HG02642 (cell line): ENCODE results near the gene MPIG6B.
A peak's percentile ranks its signal among the peaks of the same experiment; 100 is the strongest.

ENCODE experiments used
- ATAC-seq: cut with Tn5 transposase; IDR thresholded peaks from one replicate; pipeline ENCODE4 v1.9.1; 2021; ENCODE audit warnings: mild to moderate bottlenecking; ENCODE audit not compliant: unreplicated experiment, poor library complexity

Gene MPIG6B

GRCh38 chr6:31762878-31763618 is 39.9 kb downstream of the MPIG6B start:
- no peak for ATAC-seq

DNA sequence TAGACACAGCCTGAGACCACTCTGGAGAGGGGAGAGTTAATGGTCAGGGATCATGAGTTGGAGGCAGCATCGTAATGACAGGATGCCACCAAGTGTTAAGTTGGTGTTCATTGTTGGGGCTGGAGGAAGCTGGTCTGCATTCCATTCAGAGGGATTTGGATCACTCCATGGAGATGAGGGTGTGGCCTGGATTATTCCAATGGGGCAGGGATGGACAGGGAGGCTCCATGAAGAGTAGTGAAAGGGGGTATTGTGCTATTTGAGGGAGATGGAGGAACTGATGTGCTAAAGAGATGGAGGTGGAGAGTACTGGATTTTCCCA is 40.4 kb downstream of the MPIG6B start:
- no peak for ATAC-seq

- no peak for ATAC-seq
Observed at GRCh38 chr6:31764198-31764597, 41.0 kb downstream of the MPIG6B start.

GRCh38 chr6:31765559-31765909 is 42.4 kb downstream of the MPIG6B start:
- no peak for ATAC-seq

DNA sequence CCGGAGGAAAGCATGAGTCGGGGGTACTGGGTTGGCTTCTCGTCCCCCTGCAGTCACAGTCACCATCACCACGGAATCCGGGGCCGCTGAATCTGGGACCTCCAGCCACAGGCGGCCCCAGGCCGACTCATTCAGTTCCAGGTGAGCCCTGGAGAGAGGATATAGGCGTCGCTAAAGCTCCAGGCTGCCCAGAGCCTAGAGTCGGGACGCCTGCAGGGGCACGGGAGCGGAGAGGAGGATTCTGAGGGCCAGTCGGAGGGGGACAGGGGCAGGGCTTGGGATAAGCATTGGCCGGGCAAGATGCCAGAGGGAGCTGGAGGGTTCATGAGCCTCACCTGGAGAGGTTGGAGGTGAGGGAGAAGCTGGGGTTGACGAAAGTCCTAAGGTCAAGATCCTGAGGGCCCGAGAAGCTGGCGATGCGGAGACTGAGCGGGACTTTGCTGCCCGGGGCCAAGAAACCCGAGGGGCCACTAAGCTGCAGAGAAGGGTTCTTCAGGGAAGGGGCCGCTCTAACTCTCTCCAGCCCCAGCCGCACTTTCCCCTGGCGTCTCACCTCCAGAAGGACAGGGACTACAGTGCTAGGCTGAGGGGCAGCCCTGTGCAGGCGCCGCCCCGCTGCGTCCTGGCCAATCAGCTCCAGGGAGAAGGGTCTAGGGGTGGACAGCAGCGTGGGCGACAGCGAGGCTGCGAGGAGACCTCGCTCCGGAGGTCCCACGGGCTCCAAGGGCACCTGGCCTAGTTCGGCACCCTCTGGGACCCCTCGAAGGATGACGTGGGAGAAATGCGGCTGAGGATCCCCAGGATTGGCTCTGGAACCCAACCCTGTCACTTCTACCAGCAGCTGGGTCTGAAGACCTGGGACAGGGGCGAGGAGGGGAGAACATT is 43.0 kb downstream of the MPIG6B start:
- ATAC-seq: no peak

DNA sequence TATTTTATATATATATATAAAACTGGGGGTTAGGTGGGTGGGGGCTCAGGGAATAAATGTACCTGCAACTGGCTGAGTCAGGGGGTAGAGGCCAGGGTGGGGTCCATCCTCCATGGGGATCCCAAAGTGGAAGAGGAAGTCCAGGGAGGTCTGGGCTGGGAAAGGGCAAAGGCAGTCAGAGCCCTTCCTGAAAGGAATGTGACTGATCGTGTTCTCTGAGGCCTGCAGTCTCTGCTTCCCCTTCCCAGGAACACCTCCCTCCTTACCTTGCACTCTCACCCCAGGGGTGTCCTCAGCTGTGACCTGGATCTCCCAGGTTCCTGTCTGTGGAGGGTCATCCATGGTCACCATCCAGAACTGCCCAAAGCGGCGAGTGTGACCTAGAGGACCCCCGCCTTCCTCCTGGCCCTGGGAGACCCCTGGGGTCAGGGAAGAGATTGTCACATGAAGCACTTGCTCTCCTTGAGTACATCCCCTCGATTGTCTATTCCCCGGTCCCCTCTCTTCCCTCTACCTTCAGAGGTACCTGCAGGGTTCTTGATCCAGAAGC is 44.0 kb downstream of the MPIG6B start:
- no peak for ATAC-seq

DNA sequence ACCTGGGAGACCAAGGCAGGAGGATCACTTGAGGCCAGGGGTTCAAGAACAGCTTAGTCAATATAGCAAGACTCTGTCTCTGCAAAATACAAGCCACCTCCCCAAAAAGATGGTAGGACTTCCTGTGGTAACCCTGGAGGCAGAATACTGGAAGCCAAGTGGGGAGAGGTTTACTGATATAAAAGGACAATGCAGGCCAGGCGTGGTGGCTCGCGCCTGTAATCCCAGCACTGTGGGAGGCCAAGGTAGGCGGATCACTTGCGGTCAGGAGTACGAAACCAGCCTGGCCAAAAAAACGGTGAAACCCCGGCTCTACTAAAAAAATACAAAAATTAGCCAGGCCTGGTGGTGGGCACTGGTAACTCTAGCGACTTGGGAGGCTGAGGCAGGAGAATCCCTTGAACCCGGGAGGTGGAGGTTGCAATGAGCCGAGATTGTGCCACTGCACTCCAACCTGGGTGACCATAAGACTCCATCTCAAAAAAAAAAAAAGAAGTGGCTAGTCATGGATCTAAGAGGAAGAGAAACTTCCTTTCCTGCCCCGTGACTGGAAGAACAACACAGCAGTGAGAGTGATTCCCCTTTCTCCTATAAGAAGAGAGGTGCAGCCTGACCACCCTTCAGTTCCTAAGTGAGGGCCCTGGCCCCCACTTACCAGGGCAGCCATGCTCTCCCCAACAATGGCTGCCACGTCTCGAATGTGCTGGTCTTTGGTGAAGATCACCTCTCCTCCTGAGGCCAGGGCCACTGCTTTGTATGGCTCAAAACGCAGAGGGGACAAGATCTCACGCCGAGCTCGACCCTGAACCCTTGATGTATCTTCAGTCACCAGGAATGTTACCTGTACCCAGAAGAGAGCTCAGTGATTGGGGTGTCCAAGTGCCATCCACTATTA is 45.4 kb downstream of the MPIG6B start:
- no peak for ATAC-seq

DNA sequence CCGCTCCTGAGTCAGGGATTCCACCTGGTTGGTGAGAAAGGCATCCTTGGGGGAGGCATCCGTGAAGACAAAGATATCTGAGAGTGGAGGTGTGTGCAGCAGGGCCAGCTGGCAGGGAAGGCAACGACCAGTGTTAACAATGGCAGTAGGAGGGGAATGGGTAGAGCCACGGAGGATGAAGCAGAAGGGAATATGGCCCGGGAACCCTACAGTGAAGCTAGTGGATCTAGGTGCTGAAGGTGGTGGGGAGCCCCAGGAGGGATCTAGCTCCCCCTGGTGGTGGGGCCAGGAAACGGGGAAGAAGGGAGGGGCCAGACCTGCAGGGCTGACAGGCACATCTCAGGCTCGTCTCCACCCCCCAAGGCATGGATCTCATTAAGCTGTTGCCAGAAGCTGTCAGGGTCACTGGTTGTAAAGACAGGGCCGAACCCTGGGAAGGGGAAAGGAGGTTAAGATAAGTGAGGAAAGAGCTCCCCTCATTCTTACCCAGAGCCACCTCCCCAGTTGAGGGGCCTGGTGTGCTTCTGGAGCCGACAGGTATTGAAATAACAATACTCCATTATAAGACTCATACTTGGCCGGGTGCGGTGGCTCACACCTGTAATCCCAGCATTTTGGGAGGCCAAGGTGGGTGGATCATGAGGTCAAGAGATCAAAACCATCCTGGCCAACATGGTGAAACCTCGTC is 46.7 kb downstream of the MPIG6B start:
- peak; percentile 54 for ATAC-seq

GRCh38 chr6:31770860-31771259 is 47.7 kb downstream of the MPIG6B start:
- ATAC-seq: no peak

- ATAC-seq: no peak
Observed at GRCh38 chr6:31771992-31772358, 48.8 kb downstream of the MPIG6B start.

- no peak for ATAC-seq
Observed at GRCh38 chr6:31775184-31775583, 52.0 kb downstream of the MPIG6B start.

DNA sequence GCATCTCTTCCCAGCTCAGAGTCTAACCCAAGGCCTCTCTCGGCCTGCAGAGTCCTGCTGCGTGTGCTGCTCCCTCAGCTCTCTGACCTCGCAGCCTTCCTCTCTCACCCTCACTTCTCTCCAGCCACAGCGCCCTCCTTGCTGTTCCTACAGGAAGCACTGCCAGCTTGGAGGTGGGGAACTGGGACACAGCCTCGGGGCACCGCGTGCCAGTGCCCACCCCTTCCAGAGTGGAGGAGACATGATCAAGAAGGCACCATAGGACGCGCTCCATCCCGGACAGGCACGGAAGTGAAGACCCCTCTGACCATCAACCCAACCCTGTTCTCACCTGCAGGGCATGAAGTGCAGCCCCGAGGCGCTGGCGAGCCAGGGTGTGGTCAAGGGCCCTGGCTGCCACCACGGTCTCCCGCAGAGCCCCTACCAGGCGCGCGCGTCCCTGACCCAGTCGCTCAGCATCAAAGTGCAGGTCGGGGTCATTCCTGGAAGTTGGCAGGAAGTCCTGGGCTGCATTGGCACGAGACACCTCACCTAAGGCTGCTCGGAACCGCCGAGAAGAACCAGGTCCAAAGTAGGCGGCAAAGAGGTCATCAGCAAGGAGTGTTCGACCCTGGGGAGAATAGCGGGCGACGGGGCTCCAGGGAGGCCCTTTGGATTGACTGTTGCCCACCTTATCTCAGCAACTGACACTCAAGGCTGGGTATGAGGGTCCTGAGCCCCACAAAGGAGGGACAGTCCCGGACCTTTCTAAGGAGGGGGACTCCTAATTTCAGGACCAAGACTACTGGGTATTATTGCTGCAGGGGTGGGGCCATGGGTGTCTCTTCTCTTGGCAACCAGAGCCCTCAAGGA is 52.7 kb downstream of the MPIG6B start:
- no peak for ATAC-seq
